NCI-H1694 treated with DMSO at 0.1 percent for 48 hours (cell line): Measurements from ENCODE around the gene FBRS.

Source experiments
- DNase-seq: peaks from one replicate; lab custom pipeline; 2025; lab: John Stamatoyannopoulos, UW

FBRS gene

DNA sequence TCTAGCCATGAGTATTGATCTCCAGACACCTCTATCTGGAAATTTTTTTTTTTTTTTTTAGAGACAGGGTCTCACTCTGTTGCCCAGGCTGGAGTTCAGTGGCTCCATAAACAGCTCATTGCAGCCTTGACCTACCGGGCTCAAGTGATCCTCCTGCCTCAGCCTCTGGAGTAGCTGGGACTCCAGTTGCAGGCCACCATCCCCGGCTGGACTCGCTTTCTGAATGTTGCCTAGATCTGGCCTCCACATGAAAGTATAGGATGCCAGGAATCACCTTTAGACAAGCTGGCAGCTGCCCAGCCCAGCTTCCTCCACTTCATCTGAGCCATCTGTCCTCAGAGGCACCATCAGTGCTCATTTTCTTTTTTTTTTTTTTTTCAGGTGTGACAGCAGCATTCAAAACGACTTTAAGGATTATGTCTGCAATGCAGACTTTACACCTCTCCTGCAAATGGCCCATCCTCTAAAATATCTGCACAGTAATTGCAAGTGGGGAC, 13.8 kb upstream of the FBRS start:
- DNase-seq, result no peak

DNA sequence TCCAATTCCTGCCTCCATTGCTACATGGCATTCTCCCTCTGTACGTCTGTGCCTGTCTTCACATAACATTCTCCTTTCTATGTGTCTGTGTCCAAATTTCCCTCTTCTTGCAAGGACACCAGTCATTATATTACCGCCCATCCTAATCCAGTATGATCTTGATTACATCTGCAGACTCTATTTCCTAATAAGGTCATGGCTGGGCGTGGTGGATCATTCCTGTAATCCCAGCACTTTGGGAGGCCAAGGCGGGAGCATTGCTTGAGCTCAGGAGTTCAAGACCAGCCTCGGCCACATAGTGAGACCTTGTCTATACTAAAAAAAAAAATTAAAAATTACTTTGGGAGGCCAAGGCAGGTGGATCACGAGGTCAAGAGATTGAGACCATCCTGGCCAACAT, 12.5 kb upstream of the FBRS start:
- DNase-seq, result no peak

DNA sequence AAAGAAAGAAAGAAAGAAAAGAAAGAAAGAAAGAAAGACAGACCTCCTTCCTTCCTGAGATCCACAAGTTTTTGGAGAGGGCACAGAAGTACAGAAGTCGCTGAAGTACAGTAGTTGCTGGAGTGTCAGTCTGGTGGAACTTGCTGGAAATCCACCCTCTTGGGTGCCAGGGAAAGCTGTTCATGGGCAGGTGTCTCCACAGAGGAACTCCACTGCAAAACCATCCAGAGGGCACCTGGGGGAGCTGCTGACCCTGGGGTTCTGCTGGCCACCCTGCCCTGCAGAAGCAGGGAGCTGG, 11.0 kb upstream of the FBRS start:
- no peak for DNase-seq

DNA sequence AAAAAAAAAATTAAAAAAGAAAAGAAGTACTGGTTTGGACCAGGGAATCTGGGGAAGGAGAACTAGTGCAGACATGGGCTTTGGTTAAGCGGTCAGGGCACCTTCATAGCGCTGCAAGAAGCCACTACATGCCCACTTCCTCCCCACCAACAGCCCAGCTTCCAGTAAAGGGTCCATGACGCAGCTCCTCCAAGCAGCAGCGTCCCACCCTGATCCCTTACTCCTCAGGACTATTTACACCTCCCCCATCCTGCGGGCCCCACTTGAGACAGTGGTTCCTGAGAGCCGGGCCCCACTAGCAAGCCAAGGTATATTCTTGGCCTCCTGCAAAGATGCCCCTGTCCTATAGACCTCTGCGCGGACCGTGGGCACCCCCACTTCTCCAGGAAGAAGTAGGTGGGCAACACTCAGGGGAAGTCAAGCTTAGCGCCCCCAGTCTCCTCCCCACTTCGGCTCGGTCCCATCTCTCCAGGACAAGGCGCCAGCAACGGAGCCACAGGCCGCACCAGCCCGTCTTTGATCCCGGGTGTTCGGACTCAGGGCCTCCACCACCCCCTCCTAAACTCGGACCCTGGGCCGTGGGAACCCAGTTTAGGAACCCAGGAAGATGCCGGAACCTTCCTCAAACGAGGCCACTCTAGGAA, 8.4 kb upstream of the FBRS start:
- DNase-seq, result no peak

DNA sequence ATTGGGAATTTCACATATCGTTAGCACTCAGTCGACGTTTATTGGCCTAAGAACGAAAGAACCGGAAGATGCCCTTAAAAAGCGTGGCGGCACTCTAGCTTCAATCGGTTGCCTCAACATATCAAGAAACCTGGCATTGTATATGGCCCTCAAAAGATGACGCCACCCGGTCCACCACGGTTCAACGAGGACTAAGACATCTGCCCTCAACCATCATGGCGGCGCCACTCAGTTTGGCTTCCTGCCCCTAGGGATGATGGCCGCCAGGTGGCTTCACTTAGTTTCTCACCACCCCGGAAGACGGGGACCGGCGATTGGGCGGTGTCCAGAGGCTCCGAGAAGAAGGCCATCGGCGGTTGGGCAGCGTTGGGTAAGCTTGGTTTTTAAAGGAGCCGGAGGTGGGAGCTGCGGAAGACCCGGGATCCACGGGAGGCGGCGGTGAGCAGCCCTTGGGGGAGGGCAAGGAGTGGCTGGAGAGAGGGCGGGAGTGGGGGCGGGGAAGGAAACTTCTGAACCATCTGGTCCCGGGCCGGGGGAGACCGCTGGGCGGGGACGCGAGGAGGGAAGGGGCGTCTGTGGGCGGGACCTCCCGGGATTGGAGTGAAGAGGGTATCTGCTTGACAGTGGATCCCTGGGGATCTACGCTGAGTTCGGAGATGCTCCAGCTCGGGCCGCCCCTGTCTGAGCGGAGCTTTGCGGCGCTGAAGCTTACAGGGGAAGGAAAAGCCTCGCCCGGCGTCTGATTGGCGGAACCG, 7.7 kb upstream of the FBRS start, which contains the start of gene PRR14:
Gene PRR14 (plus strand): TSS at position 592 of the 755 bp plus-strand sequence. CDS start 686 bp downstream, outside the sequence.
- peak; percentile 98 for DNase-seq

DNA sequence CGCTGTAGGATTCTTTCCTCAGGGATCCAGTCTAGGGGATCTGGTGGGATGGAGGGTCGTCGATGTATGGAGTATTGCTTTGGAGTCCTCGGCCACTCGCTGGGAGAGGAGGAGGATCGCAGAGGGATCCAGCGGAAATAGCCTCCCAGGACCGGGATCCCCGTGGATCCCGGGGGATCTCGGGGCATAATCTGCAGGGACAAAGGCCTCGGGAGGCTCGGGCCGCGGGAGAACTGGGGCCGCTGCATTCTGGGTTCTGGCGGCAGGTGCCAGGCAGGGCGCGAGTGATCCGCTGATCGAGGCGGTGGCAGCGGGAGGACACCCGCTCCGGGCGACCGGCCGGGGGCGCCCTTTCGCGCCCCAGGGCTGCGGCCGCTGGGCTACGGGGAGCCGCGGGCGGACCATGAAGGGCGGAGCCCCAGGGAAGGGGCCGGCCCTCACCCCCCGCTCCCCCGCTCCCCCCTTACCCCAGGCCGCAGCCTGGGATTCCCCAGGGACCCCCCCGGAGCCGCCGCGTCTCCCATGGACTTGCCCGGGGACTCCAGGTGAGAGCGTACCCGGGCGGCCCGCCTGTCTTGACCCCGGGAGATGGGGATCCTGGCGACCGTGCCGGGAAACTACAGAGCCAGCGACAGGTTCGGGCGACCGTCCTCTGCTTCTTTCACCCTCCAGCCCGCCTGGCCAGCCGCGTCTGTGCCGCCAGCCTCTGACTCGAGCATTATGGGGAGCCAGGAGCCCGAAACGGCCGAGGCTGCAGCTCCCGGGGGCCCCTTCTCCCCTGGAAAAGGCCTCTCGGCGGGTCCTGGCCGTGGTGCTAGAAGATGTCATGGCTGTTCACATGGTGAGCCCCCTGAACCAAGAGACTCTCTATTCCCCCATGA, 6.9 kb upstream of the FBRS start:
- DNase-seq, result peak; percentile 24

DNA sequence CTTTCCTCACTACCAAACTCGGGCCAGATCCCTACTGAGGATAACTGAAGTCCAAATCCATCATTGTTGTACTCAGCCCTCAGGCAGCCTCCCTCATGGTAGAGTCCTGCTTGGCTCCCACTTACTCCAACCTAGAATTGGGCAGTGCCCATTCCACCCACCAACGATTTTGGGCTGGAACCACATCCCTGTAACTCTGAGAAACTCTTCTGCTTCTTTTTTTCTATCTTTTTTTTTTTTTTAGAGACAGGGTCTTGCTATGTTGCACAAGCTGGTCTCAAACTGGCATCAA, 6.3 kb upstream of the FBRS start:
- no peak for DNase-seq

DNA sequence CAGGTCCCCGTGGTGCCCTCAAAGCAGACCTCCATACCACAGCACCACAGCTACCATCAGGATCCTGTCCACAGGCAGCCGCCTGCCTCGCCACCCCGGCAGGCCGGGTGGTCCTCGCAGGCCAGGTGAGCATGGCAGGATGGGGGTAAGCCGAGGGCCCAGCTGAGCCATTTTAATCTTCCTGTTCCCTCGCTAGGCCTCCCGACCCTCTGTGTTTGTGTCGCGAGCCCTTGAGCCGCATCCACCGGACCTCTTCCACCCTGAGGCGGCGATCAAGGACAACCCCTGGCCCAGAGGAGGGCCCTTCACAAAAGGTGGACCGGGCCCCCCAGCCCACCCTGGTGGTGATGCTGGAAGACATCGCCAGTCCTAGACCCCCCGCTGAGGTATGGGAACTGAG, 5.5 kb upstream of the FBRS start:
- DNase-seq, result no peak

DNA sequence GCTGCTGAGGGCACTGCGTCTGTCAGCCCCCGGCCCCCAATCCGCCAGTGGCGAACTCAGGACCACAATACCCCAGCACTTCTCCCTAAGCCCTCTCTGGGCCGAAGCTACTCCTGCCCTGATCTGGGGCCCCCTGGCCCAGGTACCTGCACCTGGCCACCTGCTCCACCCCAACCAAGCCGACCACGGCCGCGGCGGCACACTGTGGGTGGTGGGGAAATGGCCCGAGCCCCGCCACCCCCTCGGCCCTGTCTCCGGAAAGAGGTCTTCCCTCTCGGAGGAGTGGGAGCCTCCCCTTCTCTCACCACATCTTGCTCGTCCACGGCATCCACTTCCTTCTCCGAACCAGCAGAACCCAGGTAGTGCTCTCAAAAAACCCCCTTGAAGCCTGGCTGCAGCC, 3.4 kb upstream of the FBRS start:
- DNase-seq, result no peak

DNA sequence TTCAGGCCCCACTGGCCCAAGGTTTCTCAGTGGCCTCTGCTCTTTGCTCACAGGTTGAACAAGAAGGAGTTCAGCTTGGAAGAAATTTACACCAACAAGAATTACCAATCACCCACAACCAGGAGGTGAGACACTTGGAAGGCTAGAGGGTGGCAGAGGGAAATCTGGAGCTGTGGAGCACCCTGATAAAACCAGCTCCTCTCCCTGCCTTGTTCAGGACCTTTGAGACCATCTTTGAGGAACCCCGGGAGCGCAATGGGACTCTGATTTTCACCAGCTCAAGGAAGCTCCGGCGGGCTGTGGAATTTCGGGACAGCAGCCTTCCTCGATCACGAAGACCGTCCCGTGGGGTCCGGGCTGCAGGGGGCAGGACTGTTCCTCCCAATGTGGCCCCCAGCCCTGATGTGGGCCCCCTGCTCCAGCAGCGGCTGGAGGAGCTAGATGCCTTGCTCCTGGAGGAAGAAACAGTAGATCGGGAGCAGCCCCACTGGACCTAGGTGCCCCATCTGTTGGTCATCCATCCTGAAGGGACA, 2.4 kb upstream of the FBRS start:
- DNase-seq, result no peak

DNA sequence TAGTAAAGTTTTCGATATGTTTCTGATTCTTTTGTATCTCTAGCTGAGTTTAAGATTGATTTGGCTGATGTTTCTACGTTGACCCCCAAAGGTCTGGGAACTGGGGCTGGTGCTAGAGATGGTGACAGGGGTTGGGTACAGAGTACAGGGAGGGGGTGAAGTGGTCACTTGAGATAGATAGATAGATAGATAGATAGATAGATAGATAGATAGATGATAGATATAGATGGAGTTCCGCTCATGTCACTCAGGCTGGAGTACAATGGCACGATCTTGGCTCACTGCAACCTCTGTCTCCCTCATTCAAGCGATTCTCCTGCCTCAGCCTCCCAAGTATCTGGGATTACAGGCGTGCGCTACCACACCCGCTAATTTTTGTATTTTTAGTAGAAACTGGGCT, 1.8 kb upstream of the FBRS start:
- no peak for DNase-seq

DNA sequence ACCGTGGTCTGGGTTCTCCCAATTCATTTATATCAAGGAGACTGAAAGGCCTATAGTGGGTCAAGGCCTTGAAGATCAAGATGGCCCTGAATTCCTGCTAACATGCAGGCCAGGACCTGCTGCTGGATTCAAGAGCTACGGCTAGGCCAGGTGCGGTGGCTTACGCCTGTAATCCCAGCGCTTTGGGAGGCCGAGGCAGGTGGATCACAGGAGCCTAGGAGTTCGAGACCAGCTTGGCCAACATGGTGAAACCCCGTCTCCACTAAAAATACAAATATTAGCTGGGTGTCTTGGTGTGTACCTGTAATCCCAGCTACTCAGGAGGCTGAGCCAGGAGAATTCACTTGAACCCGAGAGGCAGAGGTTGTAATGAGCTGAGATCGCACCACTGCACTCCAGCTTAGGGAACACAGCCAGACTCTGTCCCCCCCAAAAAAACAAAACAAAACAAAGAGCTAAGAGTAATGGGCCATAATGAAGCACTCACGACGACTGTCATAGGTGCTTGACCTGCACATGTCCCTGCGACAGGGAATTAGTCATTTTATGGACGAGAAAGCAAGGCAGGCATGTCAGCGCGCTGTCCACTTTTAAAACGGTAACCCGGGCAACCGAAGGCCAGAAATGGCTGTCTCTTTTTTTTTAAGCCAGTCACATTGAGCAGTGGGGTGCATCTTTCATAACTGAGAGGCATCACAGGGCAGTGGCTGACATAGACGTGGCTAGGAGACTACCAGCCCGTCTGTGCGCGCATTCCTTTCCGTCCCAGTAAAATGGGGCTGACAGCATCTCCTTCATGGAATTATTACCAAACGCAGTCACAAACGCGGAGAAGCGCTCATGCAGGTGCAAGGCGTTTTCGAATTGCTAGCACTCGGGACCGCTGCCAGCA, 1.0 kb upstream of the FBRS start:
- no peak for DNase-seq

DNA sequence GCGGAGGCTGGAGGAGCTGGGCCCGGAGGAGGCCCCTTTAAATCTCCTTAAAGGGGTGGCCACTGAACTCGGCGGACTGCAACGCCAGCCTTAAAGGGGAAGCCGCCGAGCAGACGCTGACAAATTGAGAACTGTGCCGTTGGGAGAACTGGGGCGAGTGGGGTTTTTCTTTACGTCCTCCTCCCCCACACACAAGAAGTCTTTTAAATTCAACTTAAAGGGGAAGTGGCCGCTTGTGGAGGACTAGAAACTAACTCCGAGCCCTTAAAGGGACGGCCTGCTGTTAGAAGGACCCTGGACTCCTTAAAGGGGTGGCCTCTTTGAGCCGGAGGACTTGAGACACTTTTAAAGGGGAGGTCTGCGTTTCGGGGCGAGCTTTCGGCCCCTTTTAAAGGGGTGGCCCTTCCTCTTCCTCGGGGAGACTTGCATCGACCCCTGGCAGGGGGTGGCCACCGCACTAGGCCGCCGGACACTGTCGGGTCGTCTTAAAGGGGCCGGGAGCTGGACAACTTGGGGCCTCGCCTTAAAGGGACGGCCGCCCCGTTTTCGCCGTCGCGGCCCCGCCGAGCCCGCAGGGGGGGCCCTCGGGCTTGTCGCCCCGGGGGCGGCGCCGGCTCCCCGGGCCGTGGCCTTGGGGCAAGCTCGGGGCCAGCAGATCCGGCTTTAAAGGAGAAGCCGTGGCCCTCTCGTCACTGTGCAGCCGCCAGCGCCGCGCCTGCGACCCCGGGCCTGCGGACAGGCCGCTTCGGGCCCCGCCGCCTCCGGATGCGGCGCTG, 688 bp downstream of the FBRS start:
- DNase-seq, result peak; percentile 96

DNA sequence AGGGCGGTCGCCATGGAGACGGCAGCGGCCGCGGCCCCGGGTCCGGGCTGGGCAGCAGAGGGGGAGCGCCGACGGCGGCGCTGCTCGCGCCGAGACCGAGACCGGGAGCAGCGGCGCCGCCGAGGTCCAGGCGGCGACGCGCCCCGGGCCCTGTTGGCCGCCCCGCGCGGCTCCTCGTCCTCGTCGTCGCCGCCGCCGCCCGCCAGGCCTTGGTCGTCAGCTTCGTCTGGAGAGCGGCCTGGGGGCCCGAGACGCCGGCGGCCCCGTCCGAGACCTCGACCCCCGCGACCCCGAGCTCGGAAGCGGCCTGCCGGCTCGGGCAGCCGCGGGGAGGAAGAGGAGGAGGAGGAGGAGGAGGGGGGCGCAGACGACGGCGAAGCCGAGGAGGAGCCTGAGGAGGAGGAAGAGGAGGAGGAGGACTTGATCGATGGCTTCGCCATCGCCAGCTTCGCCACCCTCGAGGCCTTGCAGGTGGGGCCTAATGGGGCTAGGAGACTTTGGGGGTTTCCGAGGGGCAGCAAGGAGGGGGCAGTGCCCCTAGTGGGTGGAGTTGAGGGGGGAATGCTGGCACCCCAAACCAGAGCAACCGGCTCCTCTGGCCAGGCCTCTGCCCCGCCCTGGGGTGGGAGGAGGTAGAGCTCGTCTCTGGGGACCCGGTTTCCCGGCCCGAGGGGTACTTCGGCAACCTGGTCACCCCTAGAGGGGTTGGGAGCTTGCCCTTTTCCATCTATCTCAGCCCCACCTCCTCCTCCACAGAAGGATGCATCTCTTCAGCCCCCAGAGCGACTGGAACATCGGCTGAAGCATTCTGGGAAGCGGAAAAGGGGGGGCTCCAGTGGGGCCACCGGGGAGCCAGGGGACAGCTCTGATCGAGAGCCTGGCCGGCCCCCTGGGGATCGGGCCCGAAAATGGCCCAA, 1.5 kb downstream of the FBRS start:
- DNase-seq, result no peak

DNA sequence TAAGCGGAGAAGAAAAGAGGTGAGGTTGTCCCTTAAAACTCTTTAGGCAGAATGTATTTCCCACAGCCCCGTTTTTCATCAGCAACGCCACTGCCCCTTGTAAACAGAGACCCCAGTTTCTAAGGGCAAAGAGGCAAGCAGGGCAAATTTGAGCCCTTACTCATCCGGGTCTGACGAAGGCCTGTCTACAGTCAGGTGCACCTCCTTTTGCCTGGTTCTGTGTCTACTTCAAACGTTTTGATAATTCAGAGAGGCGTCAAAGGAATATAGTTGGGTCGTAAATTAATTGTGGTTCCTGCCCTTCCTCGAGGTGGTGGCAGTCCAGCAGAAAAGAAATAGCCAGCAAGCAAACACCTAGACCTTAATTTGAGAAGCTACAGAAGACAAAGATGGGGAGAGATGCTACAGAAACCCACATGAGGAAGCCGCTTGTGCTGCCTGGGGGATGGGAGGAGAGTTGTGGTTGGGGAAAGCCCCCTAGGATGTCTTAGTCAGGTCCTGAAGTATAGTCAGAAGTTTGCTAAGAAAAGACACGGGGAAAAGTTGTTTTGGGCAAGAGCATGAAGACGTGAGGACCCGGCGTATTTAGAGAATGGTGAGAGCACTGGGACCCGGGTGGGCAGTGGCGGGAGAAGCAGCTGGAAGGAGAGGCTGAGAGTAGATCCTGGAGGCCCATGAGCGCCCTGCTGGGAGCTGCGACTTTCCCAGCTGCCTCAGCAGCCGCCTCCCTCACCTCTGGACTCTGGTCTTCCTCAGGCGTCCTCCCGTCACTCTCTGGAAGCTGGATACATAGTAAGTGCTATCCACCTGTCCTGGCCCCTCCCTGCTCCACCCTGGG, 2.4 kb downstream of the FBRS start:
- DNase-seq, result no peak

DNA sequence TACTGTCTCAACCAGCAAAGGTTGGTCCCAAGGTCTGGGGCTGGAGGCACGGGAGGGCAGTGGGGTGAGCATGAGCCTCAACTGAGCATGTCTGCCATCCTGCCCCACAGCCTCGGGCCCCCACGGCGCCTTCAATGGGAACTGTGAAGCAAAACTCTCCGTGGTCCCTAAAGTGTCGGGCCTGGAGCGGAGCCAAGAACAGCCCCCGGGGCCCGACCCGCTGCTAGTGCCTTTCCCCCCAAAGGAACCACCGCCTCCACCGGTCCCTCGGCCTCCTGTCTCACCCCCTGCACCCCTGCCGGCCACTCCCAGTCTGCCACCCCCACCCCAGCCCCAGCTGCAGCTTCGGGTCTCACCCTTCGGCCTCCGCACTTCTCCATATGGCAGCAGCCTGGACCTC, 4.2 kb downstream of the FBRS start:
- no peak for DNase-seq

DNA sequence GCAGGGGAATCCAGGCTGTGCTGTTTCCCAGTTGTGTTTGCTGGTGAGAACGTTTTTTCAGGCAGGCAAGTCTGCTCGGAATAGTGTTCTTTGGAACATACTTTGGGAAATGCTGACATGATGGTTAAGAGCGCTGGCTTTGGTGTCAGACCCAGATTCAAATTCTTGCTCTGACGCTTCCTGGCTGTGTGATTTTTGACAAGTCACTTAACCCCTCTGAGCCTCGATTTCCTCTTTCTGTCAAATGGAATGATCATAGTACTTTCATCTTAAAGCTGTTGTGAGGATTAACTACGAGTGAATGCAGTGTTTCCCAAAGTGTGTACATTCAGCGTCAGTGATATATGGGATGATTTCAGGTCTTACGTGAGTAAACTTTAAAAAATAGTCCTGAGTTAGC, 4.8 kb downstream of the FBRS start:
- DNase-seq, result no peak

DNA sequence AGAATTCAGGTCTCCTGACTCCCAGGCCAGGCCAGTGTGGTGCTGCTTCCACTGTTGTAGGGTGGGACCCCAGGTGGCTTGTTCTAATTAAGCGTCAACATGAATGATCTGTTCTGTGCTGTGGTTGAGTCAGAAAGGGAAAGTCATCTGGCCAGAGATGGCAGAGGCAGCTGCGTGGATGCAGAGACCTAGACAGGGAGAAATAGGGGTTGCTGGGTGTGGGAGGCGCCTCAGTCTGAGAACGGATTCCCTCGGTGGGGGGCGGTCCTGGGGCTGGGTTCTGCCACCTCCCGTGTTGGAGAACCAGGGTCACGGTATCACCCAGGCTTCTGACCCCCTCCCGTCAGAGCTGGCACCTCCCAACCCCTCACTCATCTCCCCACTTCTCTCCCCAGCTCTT, 5.6 kb downstream of the FBRS start:
- DNase-seq, result peak; percentile 0

DNA sequence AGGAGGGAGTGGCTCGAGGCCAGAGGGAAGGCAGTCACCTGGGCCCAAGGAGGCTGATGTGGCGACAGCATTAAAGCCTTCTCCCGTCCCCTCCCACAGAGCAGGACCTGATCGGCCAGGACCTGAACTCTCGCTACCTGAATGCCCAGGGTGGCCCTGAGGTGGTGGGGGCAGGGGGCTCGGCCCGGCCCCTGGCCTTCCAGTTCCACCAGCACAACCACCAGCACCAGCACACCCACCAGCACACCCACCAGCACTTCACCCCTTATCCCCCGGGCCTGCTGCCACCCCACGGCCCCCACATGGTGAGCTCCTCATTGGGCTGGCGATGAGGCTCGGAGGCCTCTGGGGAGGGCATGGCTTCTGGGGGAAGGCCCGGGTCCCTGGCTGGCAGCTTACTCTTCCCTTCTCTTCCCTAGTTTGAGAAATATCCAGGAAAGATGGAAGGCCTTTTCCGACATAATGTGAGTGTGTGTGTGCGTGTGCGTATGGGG, 6.4 kb downstream of the FBRS start:
- no peak for DNase-seq
